Measurements from ENCODE around the gene TBC1D19. TPM values are rescaled to one million over a fixed set of nuclear protein-coding genes. Genes with fewer than 3 reads are reported as not detected.
"Not testable (repeated sequence)": the region's sequence is repeated elsewhere in the genome, so short reads cannot be mapped to it uniquely, and the experiment has no call there.

The TBC1D19 gene
- 8.3 TPM for total RNA-seq
- long read RNA-seq, transcript TBC1D19-201 (21 exons, 2,263 nt), result major isoform, 13 of 18 reads
- long read RNA-seq, partial matches to known transcripts, result 1 of 18 reads
- long read RNA-seq, other reads (novel, unspliced or antisense), result 4 of 18 reads

DNA sequence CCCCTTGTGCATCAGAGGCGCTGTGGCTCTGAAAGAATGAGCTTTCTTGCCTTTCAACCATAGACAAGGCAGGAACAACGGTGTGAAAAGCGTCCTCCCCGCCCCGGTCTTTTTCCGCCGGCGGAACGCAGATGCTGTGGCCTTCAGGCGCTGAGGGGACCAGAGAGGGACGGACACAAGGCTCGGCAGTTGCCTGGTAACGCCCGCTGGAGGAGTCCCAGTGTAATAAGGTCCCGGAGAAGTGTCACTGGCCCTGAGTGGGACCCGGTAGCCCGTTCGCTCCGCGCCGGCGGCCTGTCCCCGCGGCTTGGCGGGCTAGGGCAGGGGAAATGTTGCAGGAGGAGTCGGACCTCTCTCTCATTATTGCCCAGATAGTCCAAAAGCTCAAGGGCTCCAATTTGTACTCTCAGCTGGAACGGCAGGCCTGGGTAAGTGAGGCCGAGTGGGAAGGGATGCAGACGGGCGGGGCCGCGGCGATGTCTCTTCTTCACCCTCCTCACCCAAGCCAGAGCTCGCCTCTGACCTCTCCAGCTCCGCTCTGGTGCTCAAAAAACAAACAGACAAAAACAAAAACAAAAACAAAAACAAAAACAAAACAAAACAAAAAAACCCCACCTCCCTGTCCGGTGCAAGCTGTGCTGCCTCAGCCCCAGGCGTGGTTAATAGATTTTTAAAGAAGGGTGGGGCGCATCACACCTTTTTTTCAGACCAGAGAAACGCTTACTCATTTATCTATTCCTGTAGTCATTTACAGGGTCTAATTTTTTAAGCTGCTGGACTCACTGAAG, at the start of gene TBC1D19:
Gene TBC1D19, plus strand, starts transcription at position 220 of the 788 bp plus-strand sequence. Its CDS starts 110 bp downstream, at position 330.
- peak; percentile 93 for DNase-seq (ENCODE audit: low spot score)

- DNase-seq (ENCODE audit: low spot score), result no peak
Measured at GRCh38 chr4:26542991-26543390, 40.9 kb upstream of the TBC1D19 start.

- DNase-seq (ENCODE audit: low spot score), result no peak
Measured at GRCh38 chr4:26544421-26544820, 39.5 kb upstream of the TBC1D19 start.

GRCh38 chr4:26548379-26548778, 35.5 kb upstream of the TBC1D19 start:
- not testable (repeated sequence) for DNase-seq (ENCODE audit: low spot score)

- no peak for DNase-seq (ENCODE audit: low spot score)
Measured at GRCh38 chr4:26557164-26557563, 26.7 kb upstream of the TBC1D19 start.

GRCh38 chr4:26558166-26558895, 25.6 kb upstream of the TBC1D19 start:
- no peak for DNase-seq (ENCODE audit: low spot score)

- no peak for DNase-seq (ENCODE audit: low spot score)
Measured at GRCh38 chr4:26566133-26566532, 17.8 kb upstream of the TBC1D19 start.

GRCh38 chr4:26568446-26568994, 15.4 kb upstream of the TBC1D19 start:
- no peak for DNase-seq (ENCODE audit: low spot score)

GRCh38 chr4:26570596-26570995, 13.3 kb upstream of the TBC1D19 start:
- DNase-seq (ENCODE audit: low spot score), result no peak

DNA sequence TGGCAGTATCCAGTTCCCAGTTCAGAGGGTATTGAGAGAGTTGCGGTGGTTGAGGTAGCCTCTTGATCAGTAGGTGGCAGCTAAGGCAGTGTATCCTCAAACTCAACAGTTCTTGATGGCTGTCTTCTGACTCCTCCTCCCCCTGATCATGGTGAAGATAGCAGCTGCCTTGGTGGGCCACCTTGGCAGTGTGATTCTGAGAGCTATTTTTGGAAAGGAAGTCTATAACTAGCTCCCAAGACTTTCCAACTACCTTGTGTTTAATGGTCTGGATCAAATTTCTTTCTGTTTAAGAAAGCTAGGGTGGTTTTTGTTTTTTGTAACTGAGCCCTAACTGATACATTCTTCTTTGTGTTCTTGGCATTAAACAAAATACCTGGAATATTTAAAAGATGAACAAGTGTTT, 10.5 kb upstream of the TBC1D19 start:
- no peak for DNase-seq (ENCODE audit: low spot score)

DNA sequence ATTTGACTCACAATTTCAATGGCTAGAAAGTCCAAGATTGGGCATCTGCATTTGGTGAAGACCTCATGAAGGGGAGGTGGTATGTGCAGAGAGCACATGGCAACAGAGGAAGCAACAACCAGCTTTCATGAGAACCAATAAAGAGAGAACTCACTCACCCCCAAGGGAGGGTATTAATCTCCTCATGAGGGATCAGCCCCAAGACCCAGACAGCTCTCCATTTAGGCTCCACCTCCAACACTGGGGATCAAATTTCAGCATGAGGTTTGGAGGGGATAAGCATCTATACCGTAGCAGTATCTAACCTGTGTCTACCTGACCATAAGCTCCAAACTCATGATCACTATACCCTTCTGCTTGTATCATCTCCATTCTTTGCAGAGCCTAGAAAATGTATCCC, 9.3 kb upstream of the TBC1D19 start:
- no peak for DNase-seq (ENCODE audit: low spot score)

- DNase-seq (ENCODE audit: low spot score), result no peak
Measured at GRCh38 chr4:26576231-26576739, 7.6 kb upstream of the TBC1D19 start.

DNA sequence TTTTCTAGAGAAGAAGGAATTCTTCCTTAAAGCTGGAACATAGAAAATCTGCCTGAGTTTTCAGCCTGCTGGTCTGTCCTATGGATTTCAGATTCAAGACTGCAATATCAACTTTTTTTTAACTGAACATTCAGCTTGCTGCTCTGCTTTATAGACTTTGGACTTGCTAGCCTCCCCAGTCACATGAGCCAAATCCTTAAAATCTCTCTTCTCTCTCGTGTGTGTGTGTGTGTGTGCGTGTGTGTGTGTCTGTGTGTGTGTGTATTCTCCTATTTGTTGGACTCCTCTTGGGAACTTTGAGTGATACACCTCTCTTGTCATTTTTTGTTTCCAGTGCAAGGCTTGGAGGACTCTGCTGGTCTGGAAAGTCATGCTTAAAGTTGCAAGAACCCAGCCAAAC, 6.8 kb upstream of the TBC1D19 start:
- DNase-seq (ENCODE audit: low spot score), result no peak

DNA sequence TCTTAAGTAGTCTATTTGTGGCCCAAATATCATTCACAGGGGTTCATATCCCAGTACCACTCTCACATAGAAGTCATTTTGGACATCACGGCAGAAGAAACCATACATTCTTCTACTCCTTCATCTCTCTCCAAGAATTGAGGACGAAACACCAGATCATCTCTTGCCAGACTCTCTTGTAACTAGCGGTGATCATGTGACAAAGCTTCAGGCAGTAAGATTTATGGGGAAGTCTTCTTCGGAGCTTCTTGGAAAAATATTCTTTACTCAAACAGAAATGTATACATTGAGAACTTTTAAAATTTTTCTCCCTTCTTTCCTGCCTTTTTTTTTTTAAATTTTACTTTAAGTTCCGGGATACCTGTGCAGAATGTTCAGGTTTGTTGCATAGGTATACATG, 4.7 kb upstream of the TBC1D19 start:
- DNase-seq (ENCODE audit: low spot score), result no peak

DNA sequence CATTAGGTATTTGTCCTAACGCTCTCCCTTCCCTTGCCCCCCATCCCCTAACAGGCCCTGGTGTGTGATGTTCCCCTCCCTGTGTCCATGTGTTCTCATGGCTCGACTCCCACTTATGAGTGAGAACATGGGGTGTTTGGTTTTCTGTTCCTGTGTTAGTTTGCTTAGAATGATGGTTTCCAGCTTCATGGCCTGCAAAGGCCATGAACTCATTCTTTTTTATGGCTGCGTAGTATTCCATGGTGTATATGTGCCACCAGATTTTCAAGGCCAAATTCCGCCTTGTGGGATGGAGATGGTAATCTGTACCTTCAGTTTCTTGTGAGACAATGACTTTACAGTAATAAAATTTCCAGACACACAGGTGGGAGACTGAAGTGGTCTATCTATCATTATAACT, 2.5 kb upstream of the TBC1D19 start:
- not testable (repeated sequence) for DNase-seq (ENCODE audit: low spot score)

DNA sequence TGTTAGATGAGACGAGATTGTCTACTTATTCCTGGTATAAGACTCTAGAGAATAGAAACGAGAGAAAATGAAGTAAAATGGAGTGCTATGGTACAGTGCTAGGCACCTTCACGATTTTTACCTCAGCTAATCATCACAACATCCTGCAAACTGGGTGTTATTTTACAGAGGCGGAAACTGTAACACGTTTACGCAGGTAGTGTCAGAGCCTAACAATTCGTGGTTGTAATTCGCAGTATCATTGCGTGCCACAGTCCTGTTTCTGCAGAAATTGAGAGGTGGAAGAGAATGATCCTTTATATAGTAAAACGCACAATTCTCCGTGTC, 383 bp upstream of the TBC1D19 start:
- DNase-seq (ENCODE audit: low spot score), result no peak

DNA sequence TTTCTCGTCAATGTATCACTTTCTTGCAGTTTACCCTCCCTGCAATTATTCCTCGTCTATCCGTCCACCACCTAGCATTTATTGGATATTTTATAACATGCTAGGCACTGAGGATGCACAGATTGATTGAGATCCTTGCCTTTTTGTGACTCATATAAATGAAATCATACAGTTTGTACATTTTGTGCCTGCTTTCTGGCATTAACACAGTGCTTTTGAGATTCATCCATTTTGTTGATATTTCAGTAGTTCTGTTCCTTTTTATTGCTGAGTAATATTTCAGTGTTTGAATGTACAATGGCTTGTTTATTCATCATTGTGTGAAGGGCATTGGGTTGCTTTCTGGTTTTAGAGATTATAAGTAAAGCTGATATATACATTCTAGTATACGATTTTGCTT, 841 bp downstream of the TBC1D19 start:
- DNase-seq (ENCODE audit: low spot score), result no peak

DNA sequence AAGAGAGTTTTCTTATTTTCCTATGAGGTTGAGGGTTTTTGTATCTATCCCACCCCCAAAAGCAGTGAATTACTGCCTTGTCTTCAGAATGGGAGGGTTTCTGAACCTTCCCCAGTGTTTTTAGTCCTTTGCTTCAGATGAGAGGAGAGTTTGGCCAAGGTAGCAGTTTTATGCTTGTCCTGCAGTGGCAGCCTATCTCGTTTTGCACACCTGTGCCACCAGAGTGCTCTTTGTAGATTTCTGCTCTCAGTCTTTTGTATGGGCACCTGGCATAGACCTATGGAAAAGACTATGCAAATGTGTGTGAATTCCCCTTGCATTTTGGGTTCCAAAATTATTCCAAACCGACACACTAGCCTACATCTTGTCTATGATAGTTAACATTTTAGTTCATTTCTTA, 5.8 kb downstream of the TBC1D19 start:
- DNase-seq (ENCODE audit: low spot score), result no peak

DNA sequence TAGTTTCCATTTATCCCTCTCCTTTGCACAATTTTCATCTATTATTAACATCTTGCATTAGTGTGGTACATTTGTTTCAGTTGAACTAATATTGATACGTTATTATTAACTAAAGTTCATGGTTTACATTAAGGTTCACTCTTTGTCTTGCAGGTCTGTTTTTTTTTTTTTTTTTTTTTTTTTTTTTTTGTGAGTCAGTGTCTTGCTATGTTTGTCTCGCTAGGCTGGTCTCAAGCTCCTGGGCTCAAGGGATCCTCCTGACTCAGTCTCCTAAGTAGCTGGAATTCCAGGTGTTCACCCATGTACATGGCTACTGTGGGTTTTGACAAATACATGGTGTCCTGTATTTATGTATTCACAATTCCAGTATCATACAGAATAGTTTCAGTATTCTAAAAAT, 6.8 kb downstream of the TBC1D19 start:
- no peak for DNase-seq (ENCODE audit: low spot score)

- DNase-seq (ENCODE audit: low spot score), result not testable (repeated sequence)
Measured at GRCh38 chr4:26593557-26593956, 9.7 kb downstream of the TBC1D19 start.

DNA sequence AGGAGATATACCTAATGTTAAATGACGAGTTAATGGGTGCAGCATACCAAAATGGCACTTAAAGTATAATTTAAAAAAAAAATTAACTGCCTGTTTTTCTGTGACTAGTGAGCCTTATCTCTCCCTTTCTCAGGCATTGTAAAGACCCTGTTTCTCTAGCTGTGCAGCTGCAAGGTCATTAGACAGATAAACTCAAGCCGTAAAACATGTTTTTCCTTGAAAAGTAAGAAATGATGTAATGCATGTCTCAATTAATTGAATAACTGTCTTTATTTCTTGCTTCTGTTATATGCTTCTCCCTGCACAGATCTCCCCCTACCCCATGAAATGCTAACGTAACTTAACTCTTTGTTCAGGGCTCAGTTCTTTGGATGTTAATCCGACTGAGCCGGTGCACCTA, 10.5 kb downstream of the TBC1D19 start:
- no peak for DNase-seq (ENCODE audit: low spot score)

DNA sequence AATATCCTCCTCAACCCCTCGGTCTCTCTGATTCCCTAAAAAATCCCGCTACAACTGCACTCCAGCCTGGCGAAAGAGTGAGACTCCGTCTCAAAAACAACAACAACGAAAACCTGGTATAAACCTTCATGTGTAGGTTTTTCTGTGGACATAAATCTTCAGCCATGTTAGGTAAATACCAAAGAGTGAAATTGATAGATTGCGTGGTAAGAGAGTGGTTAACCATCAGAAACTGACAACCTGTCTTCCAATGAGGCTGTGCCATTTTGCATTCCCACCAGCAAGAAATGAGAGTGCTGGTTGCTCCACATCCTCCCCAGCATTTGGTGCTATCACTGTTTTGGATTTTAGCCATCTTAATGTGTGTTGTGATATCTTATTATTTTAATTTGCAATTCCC, 10.9 kb downstream of the TBC1D19 start:
- DNase-seq (ENCODE audit: low spot score), result no peak
